GM20431 (cell line): Measurements from ENCODE around the gene CLDN9.

ENCODE experiments used
- in situ Hi-C: fragments of 300-500 bp; cut with MseI, MboI; formaldehyde crosslinking; loops from one replicate; pipeline ENCODE4 v1.15.0; 2020; ENCODE audit warnings: low sequenced_read_pairs; ENCODE audit not compliant: unreplicated experiment

The CLDN9 gene

DNA sequence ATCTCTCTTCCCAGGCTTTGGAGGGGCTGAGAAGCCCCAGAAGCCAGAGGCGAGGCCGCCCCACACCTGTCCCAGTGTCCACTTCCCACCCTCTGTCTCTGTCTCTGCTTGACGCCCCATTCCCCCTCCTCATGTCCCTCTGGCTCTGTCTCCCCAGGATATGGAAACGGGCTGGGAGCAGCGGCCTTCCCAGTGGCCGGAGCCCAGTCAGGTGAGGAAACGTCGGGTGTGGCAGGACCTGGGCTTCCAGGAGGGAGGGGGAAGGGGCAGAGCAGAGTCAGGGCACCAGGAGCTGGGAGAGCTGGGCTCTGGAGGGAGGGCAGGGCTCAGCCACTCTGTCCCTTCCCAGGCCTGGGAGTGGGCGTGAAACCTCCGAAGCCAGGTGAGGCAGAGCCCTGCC is 21.8 kb upstream of the CLDN9 start:
- in situ Hi-C loops, result no loop called here

DNA sequence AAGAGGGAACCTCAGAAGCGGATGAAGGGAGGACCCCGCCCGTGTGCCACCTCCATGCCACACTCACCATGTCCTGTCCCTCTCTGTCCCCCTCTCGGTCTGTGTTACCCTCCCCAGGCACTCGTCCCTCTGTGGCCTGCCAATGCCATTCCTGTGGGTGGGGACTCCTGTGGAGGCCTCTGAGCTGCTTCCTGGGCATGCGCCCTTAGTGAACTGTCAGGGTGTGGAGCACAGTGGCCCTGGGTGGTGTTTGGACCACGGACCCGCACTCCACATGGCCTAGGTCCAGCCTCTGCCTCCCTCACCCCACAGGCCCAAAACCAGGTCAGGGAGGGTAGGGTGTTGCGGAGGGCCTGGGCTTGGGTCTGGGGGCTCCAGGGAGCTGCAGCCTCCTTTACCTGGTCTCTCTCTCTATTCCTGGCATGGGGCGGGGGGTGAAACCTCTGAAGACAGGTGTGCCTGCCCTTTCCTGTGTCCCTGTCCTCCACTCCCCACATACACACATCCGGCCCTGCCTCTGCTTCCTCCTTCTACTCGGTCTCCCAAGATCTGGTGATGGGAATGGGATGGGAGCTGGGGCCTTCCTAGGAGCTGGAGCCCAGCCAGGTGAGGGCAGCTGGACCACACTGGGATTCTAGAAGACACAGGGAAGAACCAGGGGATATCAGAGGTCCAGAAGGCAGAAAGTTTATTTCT is 21.0 kb upstream of the CLDN9 start:
- in situ Hi-C loops, result no loop called here

GRCh38 chr16:2992383-2993081 is 20.2 kb upstream of the CLDN9 start:
- in situ Hi-C loops, result no loop called here

DNA sequence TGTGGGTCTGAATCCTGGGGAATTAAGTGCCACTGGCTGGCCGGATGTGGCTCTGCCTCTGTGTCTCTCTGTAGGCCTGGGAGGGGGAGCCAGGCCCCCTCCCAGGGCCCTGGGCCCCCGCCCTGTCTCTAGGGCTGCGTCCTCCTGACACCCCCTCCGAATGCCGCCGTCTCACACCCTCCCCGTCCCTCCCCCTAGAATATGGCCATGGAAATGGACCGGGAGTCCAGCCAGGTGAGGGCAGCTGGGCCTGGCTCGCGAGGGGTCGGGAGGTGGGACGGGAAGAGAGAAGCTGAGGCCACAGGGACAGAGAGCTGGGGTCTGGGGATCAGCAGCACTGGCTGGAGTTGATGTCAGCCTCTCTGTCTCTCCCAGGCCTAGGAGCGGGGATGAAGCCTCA is 16.4 kb upstream of the CLDN9 start:
- in situ Hi-C loops, result no loop called here

GRCh38 chr16:2999929-3000328 is 12.8 kb upstream of the CLDN9 start:
- in situ Hi-C loops, result no loop called here

GRCh38 chr16:3000540-3000939 is 12.2 kb upstream of the CLDN9 start:
- in situ Hi-C loops, result no loop called here

DNA sequence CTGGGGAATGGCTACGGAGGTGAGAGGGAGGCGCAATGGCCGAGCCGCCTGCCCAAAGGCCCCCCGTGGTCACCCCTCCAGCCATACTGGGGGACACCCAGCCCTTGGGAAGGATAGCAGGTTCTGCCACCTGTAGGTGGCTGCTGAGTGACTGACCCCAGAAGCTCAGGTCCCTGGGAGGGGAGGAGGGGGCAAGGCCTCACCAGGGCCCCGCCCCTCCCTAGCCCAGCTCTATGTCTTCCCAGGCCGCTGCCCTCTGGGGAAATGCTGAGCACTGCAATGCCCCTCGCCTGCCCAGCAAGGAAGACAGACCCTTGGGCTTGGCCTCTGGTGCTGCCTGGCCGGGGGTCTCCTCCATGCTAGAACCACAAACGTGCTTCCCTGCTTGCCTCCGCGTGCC is 11.4 kb upstream of the CLDN9 start:
- in situ Hi-C loops, result no loop called here

DNA sequence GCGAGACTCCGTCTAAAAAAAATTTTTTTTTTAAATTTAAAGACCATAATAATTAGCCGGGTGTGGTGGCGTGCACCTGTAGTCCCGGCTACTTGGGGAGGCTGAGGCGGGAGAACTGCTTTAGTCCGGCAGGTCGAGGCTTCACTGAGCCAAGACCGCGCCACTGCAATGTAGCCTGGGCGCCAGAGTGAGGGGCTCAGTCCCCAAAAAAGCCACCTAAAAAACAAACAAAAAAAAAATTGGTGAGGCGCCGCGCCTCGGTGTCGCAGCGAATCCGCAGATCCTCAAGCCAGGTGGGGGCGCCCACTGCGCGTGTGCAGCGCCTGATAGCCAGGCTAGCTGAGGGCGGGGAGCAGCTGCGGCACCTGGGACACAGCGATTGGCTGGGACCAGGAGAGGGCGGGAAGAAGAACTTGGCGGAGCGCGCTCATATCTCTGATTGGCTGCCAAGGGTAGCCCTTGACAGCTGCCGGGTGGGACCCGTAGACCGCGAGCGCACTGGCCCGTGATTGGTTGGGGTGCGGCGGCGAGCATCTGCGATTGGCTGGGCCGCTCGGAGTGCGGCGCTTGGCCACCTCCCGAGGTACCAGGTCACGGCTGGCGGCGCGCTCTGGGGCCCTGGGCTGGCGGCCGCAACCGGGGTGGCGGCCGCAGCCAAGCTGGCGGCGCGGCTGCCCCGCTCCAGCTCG is 9.0 kb upstream of the CLDN9 start:
- in situ Hi-C loops, result no loop called here

- in situ Hi-C loops, result no loop called here
Observed at GRCh38 chr16:3004319-3004718, 8.4 kb upstream of the CLDN9 start.

DNA sequence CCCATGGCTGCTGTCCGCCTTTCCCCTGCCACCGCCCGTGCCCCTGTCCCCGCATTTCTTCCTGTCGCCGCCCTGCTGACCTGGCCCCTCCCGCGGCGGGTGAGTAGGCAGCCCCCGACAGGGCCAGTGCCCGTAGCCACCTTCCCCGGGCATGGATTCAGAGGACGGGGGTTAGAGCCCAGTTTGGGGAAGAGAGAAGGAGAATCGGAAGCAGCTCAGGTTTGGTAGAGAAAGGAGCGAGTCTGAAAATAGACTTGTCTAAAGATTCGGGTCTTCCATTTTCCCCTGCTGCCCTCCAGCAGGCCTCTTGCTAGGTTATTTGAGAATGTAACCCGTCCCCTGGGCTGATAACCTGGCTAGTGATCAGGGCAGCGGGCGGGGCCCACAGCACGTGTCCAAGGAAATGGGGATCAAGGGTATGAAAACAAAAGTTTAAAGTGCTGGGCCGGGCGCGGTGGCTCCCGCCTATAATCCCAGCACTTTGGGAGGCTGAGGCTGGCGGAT is 7.9 kb upstream of the CLDN9 start:
- in situ Hi-C loops, result no loop called here

GRCh38 chr16:3007059-3007956 is 5.4 kb upstream of the CLDN9 start:
- in situ Hi-C loops, result no loop called here

GRCh38 chr16:3007957-3008689 is 4.6 kb upstream of the CLDN9 start:
- in situ Hi-C loops, result no loop called here

GRCh38 chr16:3008690-3009037 is 4.1 kb upstream of the CLDN9 start:
- in situ Hi-C loops, result no loop called here

DNA sequence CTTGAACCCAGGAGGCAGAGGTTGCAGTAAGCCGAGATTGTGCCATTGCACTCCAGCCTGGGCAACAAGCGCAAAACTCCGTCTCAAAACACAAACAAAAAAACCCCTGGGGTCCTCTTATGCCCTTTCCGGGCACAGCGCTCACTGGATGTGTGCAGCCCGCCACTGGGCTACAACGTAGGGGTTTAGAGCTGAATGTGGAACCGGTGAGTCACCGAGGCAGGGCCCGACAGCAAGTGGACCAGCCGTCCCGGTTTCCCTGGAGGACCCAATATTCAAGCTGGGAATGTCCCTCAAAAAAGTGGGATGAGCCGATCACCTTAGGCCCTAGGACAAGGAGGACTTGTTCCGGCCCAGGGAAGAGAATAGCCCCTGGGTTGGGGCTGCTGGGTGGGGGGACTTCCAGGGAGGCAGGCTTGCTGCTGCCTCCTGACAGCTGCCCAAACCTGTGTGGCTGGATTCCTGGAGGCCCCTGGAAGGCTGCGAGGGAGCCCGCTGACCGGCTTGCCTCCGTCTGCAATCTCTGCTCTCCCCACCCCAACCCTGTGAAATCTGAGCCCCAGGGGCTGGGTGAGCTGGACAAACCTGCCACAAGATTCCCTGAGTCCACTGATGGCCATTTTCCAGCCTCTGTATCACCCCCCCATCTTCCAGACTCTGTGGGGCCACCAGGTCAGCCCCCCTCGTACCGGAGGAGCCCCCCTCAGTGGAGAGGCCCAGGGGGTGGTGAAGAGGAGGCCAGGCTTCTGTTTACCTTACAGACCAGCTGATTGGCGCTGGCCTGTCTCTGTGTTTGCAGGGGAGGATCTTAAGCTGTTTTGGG is 2.9 kb upstream of the CLDN9 start:
- in situ Hi-C loops, result no loop called here

DNA sequence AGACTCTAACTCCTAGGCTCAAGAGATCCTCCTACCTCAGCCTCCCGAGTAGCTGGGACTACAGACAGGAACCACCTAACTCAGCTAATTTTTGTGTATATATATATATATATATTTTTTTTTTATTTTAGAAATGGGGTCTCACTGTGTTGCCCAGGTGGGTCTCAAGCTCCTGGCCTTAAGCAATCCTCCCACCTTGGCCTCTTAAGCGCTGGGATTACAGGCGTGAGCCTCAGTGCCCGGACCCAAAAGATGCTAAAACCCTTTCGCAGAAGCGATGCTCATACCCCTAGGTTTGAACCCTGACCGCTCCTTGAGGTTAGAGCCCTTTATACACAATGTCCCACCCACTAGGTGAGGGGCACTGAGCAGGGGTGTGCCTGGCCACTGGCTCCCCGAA is 2.2 kb upstream of the CLDN9 start:
- in situ Hi-C loops, result no loop called here

DNA sequence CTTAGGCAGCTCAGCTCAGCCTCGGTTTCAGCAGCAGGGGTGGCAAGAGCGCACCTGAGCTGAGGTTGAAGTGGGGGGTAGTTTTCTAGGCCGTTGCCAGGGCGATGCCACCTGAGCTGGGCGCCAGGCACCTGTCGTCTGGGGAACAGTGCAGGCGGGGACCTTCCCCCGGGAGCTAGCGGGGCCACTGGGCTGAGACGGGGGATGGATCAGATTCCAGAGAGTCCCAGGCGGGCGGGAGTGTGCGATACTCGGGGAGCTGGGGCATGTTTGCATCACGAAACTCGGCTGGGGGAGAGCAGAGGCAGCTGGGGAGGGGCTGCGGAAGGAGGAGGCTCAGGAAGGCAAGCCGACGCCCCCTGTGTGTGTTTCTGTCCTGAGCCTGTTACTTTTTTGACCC is 477 bp upstream of the CLDN9 start:
- in situ Hi-C loops, result no loop called here

DNA sequence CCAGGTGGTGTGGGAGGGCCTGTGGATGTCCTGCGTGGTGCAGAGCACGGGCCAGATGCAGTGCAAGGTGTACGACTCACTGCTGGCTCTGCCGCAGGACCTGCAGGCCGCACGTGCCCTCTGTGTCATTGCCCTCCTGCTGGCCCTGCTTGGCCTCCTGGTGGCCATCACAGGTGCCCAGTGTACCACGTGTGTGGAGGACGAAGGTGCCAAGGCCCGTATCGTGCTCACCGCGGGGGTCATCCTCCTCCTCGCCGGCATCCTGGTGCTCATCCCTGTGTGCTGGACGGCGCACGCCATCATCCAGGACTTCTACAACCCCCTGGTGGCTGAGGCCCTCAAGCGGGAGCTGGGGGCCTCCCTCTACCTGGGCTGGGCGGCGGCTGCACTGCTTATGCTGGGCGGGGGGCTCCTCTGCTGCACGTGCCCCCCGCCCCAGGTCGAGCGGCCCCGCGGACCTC is 798 bp downstream of the CLDN9 start:
- in situ Hi-C loops, result no loop called here

GRCh38 chr16:3013998-3014690 is 1.4 kb downstream of the CLDN9 start:
- in situ Hi-C loops, result no loop called here
